GM12878 (cell line): ENCODE measurements around the gene CDC42BPB. TPM values are rescaled to one million over a fixed set of nuclear protein-coding genes. Genes with fewer than 3 reads are reported as not detected.
A peak's percentile ranks its signal among the peaks of the same experiment; 100 is the strongest.

Experiments used
- ATAC-seq: fragments of 200-7000 bp; cut with Tn5 transposase; 3 replicates; pipeline ENCODE4 v1.9.1; 2020; ENCODE audit warnings: mild to moderate bottlenecking, moderate library complexity
- BruUV-seq: library from RNA; stranded (reverse); fragments of 400-500 nt; replicated peaks from 2 replicates; lab custom pipeline; 2021; lab: Mats Ljungman, UMichigan
- CTCF ChIA-PET: fragments of 300-600 bp; sonication (Branson Sonifier 250); formaldehyde crosslinking; extraction: SDS; loops from one replicate; lab custom pipeline; 2021; ENCODE audit warnings: inconsistent platforms; lab: Yijun Ruan, JAX
- POLR2A ChIA-PET: fragments of 350-600 bp; formaldehyde crosslinking; extraction: SDS; loops from one replicate; lab custom pipeline; 2021; ENCODE audit warnings: inconsistent platforms; lab: Charles Lee
- RAD21 ChIA-PET: fragments of 300-600 bp; sonication (Branson Sonifier 250); formaldehyde crosslinking; loops from one replicate; lab custom pipeline; 2023; ENCODE audit warnings: antibody characterized with exemption; ENCODE audit not compliant: unreplicated experiment; lab: Charles Lee
- SMC1A ChIA-PET: fragments of 300-600 bp; sonication (Branson Sonifier 250); formaldehyde crosslinking; loops from one replicate; lab custom pipeline; 2023; ENCODE audit not compliant: unreplicated experiment, uncharacterized antibody; lab: Charles Lee
- DNase-seq: peaks from one replicate; pipeline ENCODE4 v3.0.0-alpha.2; 2011; ENCODE audit warnings: low read depth, low spot score
- FAIRE-seq: peaks from 3 replicates; lab custom pipeline; 2011; peaks lifted over from hg19 to GRCh38; lab: Jason Lieb, UNC
- H2AFZ ChIP-seq: 2 replicates; pipeline ENCODE4 v1.6.0; 2011; ENCODE audit warnings: low read depth, low read length, control low read depth; ENCODE audit not compliant: control insufficient read depth
- H3K27ac ChIP-seq: 2 replicates; pipeline ENCODE4 v1.5.1; 2011; ENCODE audit warnings: control low read depth; ENCODE audit not compliant: control insufficient read depth, insufficient read depth
- H3K27me3 ChIP-seq, 2 experiments: replicated peaks in 1 of 2; 2 replicates each; pipeline versions ENCODE4 v1.6.0 to v1.6.1; 2011; ENCODE audit warnings: low read length in 1 of 2; ENCODE audit not compliant: control insufficient read depth in 2 of 2, insufficient read depth in 2 of 2
- H3K36me3 ChIP-seq, 2 experiments: 2 replicates each; pipeline ENCODE4 v1.5.1; 2011; ENCODE audit warnings: low read length in 1 of 2; ENCODE audit not compliant: control insufficient read depth in 2 of 2, insufficient read depth in 2 of 2
- H3K4me1 ChIP-seq: 2 replicates; pipeline ENCODE4 v1.6.1; 2011; ENCODE audit warnings: mild to moderate bottlenecking, low read length, moderate library complexity, mixed read lengths; ENCODE audit not compliant: control insufficient read depth, insufficient read depth
- H3K4me2 ChIP-seq: 2 replicates; pipeline ENCODE4 v1.6.0; 2011; ENCODE audit warnings: control low read depth; ENCODE audit not compliant: control insufficient read depth, insufficient read depth
- H3K4me3 ChIP-seq: fragments of 200-600 bp; sonication (generic); 2 replicates; pipeline ENCODE4 v1.5.1; 2016
- H3K79me2 ChIP-seq: 2 replicates; pipeline ENCODE4 v1.6.0; 2011; ENCODE audit warnings: low read length; ENCODE audit not compliant: control insufficient read depth, insufficient read depth
- H3K9ac ChIP-seq: 2 replicates; pipeline ENCODE4 v1.8.0; 2011; ENCODE audit warnings: low read length, control low read depth, mixed read lengths; ENCODE audit not compliant: control insufficient read depth, insufficient read depth
- H3K9me3 ChIP-seq: replicated peaks from 3 replicates; pipeline ENCODE4 v1.5.1; 2011; ENCODE audit warnings: mild to moderate bottlenecking, low read length; ENCODE audit not compliant: control insufficient read depth, insufficient read depth
- H4K20me1 ChIP-seq: 2 replicates; pipeline ENCODE4 v1.6.0; 2011; ENCODE audit not compliant: control insufficient read depth, insufficient read depth
- CBFB ChIP-seq: IDR thresholded peaks from 2 replicates; pipeline ENCODE4 v1.6.1; 2016; ENCODE audit warnings: antibody characterized with exemption, low read depth
- E2F8 ChIP-seq: fragments of 450-650 bp; IDR thresholded peaks from 2 replicates; pipeline ENCODE4 v1.6.1; 2018; ENCODE audit warnings: mild to moderate bottlenecking, low read depth, moderate library complexity; ENCODE audit not compliant: partially characterized antibody
- HCFC1 ChIP-seq: fragments of 150-350 bp; IDR thresholded peaks from 2 replicates; pipeline ENCODE4 v1.6.1; 2014; ENCODE audit warnings: low read length
- KDM1A ChIP-seq: fragments of 200-600 bp; sonication (generic); IDR thresholded peaks from 2 replicates; pipeline ENCODE4 v1.6.1; 2016; ENCODE audit warnings: borderline replicate concordance
- POLR2AphosphoS2 ChIP-seq: IDR thresholded peaks from 2 replicates; pipeline ENCODE4 v1.6.1; 2011; ENCODE audit warnings: low read depth, mild to moderate bottlenecking, low read length, improper control_type of control experiment, moderate library complexity
- RAD21 ChIP-seq: IDR thresholded peaks from 2 replicates; pipeline ENCODE4 v1.6.1; 2011; ENCODE audit warnings: mild to moderate bottlenecking, low read depth, low read length, moderate library complexity; ENCODE audit not compliant: insufficient read depth
- RCOR1 ChIP-seq: conservative IDR thresholded peaks from 2 replicates; pipeline ENCODE4 v1.6.1; 2012; ENCODE audit warnings: low read depth, low read length, improper control_type of control experiment
- SPI1 ChIP-seq: IDR thresholded peaks from 2 replicates; pipeline ENCODE4 v1.6.1; 2011; ENCODE audit warnings: low read depth, mild to moderate bottlenecking, low read length, moderate library complexity, borderline replicate concordance; ENCODE audit not compliant: insufficient read depth
- YY1 ChIP-seq: IDR thresholded peaks from 2 replicates; pipeline ENCODE4 v1.6.1; 2011; ENCODE audit warnings: low read depth, mild to moderate bottlenecking, low read length
- WGBS: methylation state at CpG from one replicate; pipeline ENCODE4 v1.1.6; 2016; ENCODE audit warnings: low lambda C conversion rate; ENCODE audit not compliant: insufficient replicate concordance, insufficient coverage; ENCODE audit errors: missing lambda C conversion rate; 5-methylcytosine and 5-hydroxymethylcytosine counted together
- in situ Hi-C: fragments of 300-500 bp; cut with MboI; formaldehyde crosslinking; loops from 9 replicates; pipeline ENCODE4 v1.14.3; 2018; ENCODE audit warnings: mixed read lengths
- intact Hi-C: fragments of 100-400 bp; cut with micrococcal nuclease; formaldehyde crosslinking; loops from one replicate; pipeline ENCODE4 v1.14.2; 2022; ENCODE audit not compliant: unreplicated experiment
- polyA plus RNA-seq, 11 experiments: library from polyadenylated mRNA; depleted of rRNA in 4 of 11; unstranded in 6 of 11; stranded (reverse) in 5 of 11; fragments of >200 nt; fragmentation: Nextera tagmentation in 4 of 11; fragmentation: Illumina TruSeq in 1 of 11; extraction: Ambion mirVana in 4 of 11; extraction: Trizol in 1 of 11; gene quantifications; 1 replicate in 1 of 11; 2 replicates in 10 of 11; pipeline versions ENCODE4 v1.2.1 to v1.2.3, GENCODE V29; 2011 to 2016; ENCODE audit warnings: inconsistent platforms in 2 of 11, missing spikeins in 2 of 11, low read depth in 1 of 11
- total RNA-seq, 4 experiments: library from RNA; depleted of rRNA in 3 of 4; stranded (reverse); fragments of >200 nt in 3 of 4; fragmentation: Illumina TruSeq in 1 of 4; extraction: Trizol in 1 of 4; gene quantifications; 2 replicates each; pipeline versions ENCODE4 v1.2.1 to v1.2.3, GENCODE V29; 2013 to 2021

Gene CDC42BPB
- total and polyA plus RNA-seq, 10 of the 15 experiments (the other 5 are each of a cell fraction or from before 2014, with no cell fraction given), result 0.42 to 22.1 (median 13.3) TPM

- no peak for TF ChIP-seq RAD21
- TF ChIP-seq RCOR1, result no peak
- no peak for TF ChIP-seq CBFB
- TF ChIP-seq KDM1A, result no peak
- TF ChIP-seq POLR2AphosphoS2, result no peak
- TF ChIP-seq E2F8, result no peak
- no peak for TF ChIP-seq YY1
Observed at GRCh38 chr14:103095210-103095778, 37.9 kb upstream of the CDC42BPB start (continued).

GRCh38 chr14:103094406-103095209 lies 37.3 kb upstream of the CDC42BPB start, which contains the start of gene EXOC3L4:
EXOC3L4 (plus strand) TSS chr14:103094725; CDS start chr14:103100220, 5,495 bp downstream.
- Histone ChIP-seq H3K36me3 (no peaks in the 10 kb centered on the region), H2AFZ (no peak within 1 kb of the TSS), H3K27me3 (no peaks in the 10 kb centered on the region), H3K4me2 (no peak within 1 kb of the TSS; the same call in 1 of the 2 replicates), H3K9me3 (no peaks in the 10 kb centered on the region), H4K20me1 (no peaks in the 10 kb centered on the region), H3K79me2 (no peaks in the 10 kb centered on the region), H3K4me1 (peaks cover 13% of the 10 kb centered on the region), H3K4me3 (no peak within 1 kb of the TSS), H3K9ac (no peak within 1 kb of the TSS), H3K27ac (no peak within 1 kb of the TSS)
- FAIRE-seq (no peak), DNase-seq (no peak), ATAC-seq (no peak)
- CTCF ChIA-PET, result interaction anchor here (0.8 to 3.2 kb wide), 4 partner anchors 11 to 46 kb away, joined by 3 to 37 read pairs (median 6); no protein-coding TSS in a partner anchor
- WGBS, result 58% methylated on average over 23 of the region's 23 CpGs
- no TSS peak for BruUV-seq
- TF ChIP-seq HCFC1 (no peak), RAD21 (no peak), SPI1 (peak; percentile 30; the same call in 1 of the 2 replicates)
- intact Hi-C loops, result no loop called here
- in situ Hi-C loops, result no loop called here
- POLR2A ChIA-PET, result no interaction called here
- RAD21 ChIA-PET, result interaction anchor here (0.7 to 2.7 kb wide), 2 partner anchors 11 to 12 kb away, joined by 3 to 17 read pairs; no protein-coding TSS in a partner anchor
- SMC1A ChIA-PET, result interaction anchor here (2.0 to 2.4 kb wide), 2 partner anchors 11 to 400 kb away, joined by 8 to 13 read pairs; no protein-coding TSS in a partner anchor
